GM18867 (cell line): ENCODE measurements around the gene CFAP119.
"Not testable (repeated sequence)": the region's sequence is repeated elsewhere in the genome, so short reads cannot be mapped to it uniquely, and the experiment has no call there.

Source experiments
- ATAC-seq: cut with Tn5 transposase; IDR thresholded peaks from one replicate; pipeline ENCODE4 v1.9.1; 2021; ENCODE audit warnings: mild to moderate bottlenecking, moderate library complexity; ENCODE audit not compliant: unreplicated experiment

CFAP119 gene

DNA sequence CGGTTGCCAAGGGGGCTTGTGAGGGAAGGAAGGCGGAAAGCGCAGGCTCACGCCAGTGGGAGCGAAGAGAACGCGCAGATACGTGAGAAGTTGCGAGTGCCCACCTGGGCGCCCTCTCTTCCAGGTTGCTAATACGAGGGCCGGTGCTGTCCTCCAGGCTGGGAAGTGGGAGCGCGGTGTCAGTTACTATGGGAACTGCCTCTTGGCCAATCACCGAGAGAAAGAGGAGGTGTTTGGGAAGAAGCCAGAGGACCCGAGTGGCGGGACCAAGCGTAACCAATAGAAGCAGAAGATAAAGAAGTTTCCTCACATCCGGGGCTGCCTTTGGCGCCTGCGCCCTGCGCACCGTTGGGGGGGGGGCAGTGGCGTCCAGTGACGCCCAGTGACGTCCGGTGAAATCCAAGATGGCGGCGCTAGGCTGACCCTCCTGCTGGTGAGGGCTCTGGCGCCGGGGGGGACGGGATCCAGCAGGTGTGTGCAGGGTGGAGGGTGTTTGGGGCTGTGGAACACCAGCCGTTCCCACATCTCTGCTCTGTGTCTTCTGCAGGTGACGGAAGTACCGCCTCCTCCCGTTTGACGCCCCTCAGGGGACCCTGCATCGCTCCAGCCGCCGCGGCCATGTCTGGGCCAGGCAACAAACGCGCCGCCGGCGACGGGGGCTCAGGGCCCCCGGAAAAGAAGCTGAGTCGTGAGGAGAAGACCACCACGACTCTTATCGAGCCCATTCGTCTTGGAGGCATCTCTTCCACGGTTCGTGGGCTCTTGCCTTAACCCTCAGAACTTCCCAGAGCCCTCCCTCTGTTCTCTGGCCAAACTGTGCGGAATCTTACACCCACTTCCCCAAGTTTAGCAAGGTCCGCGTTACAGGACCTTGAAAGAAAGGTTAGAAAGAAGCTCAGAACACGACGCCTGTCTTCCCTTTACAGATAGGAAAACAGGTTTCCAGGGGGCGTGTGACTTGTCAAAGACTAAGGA is at the start of gene CFAP119, which contains the start of gene RNF40:
Gene CFAP119 (minus strand): TSS at position 135 of the 975 bp plus-strand sequence. CDS start 314 bp downstream, outside the sequence.
Gene RNF40 (plus strand): TSS at position 395 of the 975 bp plus-strand sequence. CDS start 224 bp downstream, at position 619.
- ATAC-seq: peak; percentile 86

DNA sequence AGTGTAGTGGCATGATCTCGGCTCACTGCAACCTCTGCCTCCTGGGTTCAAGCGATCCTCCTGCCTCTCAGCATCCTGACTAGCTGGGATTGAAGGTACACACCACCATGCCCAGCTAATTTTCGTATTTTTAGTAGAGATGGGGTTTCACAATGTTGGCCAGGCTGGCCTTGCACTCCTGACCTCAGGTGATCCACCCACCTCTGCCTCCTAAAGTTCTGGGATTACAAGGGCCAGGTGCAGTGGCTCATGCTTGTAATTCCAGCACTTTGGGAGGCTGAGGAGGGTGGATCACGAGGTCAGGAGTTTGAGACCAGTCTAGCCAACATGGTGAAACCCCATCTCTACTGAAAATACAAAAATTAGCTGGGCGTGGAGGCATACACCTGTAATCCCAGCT is 47.8 kb upstream of the CFAP119 start:
- ATAC-seq: not testable (repeated sequence)

DNA sequence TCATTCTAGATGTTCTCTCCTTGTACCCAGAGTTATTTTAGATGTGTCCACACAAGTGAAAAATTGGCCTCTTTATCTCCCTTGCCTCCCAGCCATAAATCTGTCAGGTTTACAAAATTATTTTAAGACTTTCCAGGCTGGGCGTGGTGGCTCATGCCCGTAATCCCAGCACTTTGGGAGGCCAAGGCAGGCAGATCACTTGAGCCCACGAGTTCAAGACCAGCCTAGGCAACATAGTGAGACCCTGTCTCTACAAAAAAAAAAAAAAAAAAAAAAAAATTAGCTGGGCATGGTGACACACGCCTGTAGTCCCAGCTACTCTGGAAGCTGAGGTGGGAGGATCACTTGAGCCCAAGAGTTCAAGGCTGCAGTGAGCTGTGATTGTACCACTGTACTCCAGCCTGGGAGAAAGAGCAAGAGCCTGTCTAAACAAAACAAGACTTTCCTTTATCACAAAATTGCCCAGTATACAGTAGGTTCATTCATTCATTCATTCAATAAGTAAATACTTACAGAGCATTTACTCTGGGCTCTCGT is 47.1 kb upstream of the CFAP119 start:
- ATAC-seq: not testable (repeated sequence)

DNA sequence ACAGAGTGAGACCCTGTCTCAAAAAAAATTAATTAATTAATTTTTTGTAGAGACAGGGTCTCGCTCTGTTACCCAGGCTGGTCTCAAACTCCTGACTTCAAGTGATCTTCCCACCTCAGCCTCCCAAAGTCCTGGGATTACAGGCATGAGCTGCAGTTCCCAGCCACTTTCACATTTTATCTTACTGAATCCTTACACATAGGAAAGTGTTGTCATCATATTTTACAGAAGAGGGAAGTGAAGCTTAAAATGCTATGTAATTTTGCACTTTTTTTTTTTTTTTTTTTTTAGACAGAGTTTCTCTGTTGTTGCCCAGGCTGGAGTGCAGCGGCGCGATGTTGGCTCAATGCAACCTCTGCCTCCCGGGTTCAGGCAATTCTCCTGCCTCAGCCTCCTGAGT is 46.3 kb upstream of the CFAP119 start:
- ATAC-seq: no peak

DNA sequence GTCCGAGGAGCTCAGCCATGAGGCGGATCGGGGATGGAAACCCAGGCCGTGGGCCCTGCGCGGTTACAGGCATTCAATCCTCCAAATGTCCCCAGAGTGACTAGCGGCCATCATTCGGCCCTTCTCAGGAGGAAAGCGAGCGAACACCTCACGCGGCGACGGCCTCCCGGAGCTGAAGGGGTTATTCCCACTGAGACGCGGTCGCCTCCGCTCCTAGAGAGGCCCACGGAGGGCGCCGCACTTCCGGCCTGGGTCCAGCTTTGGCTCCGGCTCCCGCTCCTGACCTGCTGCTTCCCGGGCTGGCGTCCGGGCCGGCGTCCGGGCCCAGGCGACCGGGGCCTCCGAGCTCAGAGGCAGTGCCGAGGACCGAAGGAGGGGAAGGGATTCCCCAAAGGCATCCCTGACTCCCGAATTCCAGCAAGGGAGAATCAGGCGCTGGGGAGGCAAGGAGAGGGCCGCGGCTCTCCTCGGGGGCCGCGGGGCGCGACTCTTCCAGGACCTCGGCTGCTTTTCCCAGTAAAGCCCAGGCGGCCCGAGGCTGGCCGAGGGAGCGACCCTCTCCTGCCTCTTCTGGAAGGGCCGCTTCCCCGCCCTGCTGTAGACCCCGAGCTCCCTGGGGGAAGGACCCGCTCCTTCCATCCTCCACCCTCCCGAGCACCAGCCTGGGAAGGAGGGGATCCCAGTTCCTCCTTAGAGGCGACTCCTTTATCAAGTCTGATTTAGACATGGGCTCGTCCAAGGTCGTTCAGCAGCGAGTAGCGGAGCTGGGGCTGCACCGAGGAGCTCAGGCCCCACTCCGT is 43.7 kb upstream of the CFAP119 start:
- ATAC-seq: no peak

DNA sequence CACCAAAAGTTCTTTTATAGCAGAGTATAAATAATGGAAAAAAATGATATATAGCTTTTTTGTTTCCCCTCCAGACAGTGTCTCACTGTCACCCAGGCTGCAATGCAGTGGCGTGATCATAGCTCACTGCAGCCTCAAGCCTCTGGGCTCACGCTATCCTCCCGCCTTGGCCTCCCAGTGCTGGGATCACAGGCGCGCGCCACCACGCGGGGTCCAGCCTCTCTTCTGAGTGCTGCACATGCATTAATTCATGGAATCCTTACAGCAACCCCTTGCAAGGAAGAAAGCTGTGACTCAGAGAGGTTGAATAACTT is 43.2 kb upstream of the CFAP119 start:
- no peak for ATAC-seq

DNA sequence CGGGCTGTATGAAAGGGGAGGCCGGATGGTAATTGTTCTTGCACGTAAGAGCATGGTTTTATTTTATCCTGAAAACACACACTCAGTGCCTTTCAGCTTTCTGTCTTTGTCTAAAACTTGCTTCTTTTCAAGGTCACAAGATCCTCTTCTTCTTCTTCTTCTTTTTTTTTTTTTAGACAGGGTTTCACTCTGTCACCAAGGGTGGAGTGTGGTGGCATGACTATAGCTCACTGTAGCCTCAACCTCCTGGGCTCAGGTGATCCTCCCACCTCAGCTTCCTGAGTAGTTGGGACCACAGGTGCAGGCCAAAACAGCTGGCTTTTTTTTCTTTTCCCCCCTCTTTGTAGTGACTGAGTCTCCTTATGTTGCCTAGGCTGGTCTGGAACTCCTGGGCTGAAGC is 41.1 kb upstream of the CFAP119 start:
- ATAC-seq: no peak

DNA sequence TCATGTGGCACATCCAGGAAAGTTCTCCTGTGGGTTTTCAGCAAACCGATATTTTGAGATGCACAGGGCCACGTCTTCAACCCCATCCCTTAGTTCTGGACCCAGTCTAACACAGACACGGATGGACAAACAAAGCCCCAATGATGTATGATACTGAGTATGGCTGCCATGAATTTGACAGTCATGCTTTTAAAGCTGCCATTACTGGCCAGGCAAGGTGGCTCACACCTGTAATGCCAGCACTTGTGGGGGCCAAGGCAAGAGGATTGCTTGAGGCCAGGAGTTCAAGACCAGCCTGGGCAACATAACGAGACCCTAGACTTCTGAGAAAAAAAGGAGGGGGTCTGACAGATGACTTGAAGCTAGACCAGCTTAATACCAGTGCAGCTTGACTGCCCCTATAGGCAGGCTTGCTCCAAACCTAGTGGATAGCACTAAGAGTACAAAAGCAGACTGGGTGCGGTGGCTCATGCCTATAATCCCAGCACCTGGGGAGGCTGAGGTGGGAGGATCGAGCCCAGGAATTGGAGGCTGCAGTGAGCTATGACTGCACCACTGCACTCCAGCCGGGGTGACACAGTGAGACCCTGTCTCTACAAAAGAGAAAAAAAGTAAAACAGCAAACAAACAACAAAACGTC is 35.9 kb upstream of the CFAP119 start:
- ATAC-seq: no peak

DNA sequence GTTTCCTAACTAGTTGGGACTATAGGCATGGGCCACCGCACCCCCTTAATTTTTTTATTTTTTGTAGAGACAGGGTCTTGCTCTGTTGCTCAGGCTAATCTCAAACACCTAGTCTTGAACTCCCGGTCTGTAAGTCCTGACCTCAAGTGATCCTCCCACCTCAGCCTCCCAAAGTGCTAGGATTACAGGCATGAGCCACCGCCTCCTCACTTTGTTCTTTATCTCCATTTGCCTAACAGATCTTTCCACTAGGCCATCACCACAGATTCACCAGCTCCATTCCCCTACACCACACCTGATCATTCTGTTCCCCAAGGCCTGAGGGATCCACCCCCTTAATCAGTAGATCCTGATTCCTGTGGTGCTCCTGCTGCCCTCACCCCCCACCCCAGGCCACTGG is 32.8 kb upstream of the CFAP119 start:
- no peak for ATAC-seq

DNA sequence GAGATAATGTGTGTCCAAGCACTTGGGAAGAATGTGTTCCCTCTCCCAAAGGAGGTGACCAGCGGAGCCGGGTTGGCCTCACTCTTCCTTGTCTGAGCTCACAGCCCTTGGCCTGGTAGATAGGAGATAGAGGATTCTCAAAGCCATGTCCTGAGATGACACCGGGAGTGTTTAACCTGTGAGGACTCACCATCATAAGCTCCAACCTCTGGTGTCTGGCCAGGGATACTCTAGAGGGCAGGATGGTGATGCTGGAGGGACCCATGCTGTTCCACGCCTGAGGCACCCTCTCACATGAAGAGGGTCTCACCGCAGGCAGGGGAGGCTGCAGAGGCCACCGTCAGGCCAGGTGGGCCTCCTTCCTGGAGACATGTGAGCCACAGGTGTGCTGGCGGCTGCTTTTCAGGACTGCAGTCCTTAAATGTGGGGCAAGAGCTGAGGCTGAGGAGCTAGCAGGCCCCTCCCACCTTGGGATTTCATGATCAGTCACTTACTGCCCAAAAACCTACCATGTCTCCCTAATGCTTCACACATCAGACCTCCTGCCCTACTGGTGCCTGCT is 31.7 kb upstream of the CFAP119 start:
- ATAC-seq: no peak

DNA sequence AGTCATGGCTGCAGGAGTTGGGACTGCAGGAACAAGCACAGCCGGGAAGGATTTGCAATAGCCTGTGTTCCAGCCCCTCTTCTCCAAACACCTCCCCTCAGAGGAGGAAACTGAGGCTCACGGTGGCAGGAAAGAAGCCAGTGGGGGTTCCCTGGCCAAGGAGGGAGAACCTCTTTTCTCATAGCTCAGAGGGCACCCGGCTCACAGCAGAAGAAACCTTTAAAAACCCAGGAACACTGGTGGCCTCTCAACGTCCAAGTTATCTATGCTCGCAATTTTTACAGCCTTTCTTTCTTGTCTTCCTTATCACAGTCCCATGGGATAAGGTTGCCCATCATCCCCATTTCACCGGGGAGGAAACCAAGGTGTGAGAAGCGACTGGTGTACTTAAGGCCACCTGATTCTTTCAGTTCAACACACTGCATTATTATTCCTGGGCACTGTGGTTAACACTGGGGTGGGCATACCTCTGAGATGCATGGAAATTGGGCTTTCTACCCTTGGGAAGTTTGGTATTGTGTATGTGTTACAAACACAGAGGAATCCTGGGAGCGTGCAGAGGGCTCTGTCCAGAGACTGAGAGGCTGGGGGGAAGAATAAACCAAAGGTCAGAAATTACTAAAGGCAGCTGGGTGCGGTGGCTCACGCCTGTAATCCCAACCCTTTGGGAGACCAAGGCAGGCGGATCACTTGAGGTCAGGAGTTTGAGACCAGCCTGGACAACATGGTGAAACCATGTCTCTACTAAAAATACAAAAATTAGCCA is 25.9 kb upstream of the CFAP119 start:
- ATAC-seq: no peak

DNA sequence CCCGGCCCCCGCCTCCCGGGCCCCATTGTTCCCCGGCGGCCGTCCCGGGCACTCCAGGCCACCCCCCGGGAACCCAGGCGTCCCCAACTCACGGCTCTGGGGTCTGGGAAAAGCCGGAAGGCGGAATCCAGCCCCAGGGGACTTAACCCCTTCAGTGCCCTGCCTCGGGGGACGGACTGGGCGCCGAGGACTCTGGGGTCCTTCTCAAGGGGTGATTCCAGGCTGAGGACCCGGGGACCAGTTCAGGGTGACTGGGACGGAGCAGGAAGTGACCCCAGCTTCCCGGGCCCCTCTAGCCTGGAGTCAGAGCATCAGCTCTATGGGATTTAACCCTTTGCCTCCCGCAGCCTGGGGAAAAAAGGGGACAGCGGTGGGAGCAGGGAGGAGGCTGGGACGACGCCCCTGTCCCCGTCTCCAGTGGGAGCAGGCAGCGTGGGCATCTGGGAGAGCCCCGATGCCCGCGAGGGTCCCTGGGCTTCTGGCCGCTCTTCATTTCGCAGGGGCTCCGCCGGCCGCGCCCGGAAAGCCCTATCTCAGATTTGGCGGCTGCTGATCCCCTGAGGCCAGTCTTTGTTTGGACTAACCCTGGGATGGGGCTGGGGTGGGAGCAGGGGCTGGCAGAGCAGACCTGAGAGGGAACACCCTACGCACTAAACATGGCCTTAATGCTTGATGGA is 25.2 kb upstream of the CFAP119 start, which contains the start of gene ZNF629:
Gene ZNF629 (minus strand): TSS at position 270 of the 677 bp plus-strand sequence. CDS start 2,723 bp downstream, outside the sequence.
- no peak for ATAC-seq

DNA sequence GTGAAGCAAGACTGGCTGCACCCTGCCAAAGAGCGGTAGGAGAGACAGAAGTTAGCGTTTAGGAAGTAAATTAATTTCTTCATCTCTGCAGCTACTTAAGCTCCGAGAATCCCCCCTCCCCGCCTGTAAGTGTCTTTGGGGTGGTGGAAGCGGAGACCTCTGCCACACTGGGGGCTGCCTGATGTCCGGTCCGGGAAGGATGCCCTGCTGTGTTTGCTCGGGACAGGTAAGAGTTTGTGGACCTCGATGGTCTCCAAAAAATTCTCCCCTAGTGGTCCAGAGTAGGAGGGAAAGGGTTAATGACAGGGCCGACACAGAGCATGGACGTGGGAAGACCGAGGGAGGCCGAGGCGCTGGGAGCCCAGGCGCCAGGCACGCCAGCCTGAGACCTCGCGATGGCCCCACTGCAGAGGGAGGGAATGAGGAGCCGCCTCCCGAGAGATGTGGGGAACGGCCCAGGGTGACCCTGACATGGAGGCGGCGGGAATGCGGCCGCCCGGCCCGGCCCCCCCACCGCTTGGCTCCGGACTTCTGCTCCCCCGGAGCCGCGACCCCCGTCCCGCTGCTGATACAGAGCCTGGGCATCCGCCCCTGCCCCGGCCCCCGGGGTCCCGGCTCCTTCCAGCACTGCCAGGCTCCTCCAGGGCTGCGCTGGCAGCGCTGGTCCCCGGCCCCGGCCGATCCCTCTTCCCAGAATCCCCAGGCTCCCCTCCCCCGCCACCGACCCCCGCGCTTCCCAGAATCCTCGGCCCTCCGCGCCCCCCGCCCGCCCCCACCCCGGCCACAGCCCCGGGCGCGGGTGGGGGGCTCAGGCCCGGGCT is 24.5 kb upstream of the CFAP119 start:
- no peak for ATAC-seq

DNA sequence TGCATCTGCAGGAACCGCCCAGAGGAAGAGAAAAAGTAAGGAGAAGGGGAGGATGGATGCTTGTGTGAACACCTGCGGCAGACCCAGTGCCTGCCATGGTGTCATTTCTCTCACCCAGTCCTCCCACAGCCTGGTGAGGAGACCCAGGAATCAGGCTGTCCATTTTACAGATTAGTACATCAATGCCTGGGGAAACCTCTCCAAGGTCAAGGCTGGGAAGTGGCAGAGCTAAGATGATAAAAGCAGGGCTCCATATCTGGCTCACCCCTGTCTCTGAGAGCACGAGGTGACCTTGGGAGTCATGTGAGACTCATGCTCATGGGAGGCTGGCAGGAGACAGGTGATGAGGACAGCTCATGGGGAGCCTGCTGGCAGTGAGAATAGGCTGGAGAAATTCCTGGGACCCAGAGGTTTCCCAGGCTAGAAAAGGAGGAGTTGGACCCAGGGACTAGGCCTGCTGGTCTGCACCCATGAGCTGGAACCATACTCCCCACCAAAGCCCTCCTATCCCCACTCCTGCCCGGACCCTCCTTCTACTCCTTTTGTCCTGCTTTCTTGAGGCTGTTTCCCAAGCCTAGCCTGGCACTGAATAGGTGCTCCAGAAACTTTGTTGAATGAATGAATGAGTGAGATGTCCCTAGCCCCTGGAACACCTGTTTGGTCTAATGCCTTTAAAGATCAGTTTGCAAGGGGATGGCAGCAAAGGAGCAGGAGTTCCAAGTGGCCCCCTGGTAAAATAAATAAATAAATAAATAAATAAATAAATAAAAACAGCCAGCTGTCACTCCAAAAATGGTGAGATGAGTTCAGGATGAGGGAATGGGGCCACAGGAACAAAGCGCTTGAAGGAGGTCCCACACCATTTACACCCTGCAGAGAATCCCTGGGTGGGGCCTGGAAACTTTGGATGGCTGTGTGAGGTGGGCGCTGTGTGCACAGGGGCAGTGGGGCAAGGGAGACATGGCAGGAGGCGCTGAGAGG is 23.6 kb upstream of the CFAP119 start:
- ATAC-seq: no peak

DNA sequence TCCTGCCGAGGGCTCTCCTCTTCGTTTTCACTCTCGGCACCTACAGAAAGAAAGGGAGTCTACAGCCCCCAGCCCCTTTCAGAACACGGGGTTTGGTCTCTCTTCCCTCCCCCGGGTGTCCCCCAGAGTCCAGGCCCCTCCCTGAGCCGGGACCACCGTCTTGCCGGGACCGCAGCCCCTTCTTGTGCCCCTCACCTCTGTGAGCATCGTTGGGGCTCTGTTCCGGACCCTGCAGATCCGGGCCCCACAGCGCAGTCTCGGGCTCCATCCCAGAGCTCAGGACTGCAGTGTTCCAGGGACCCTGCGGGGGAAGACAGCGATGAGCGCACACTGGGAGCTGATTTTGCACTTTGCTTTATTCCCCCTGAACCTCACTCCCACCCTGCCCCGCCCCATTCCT is 22.4 kb upstream of the CFAP119 start:
- no peak for ATAC-seq

DNA sequence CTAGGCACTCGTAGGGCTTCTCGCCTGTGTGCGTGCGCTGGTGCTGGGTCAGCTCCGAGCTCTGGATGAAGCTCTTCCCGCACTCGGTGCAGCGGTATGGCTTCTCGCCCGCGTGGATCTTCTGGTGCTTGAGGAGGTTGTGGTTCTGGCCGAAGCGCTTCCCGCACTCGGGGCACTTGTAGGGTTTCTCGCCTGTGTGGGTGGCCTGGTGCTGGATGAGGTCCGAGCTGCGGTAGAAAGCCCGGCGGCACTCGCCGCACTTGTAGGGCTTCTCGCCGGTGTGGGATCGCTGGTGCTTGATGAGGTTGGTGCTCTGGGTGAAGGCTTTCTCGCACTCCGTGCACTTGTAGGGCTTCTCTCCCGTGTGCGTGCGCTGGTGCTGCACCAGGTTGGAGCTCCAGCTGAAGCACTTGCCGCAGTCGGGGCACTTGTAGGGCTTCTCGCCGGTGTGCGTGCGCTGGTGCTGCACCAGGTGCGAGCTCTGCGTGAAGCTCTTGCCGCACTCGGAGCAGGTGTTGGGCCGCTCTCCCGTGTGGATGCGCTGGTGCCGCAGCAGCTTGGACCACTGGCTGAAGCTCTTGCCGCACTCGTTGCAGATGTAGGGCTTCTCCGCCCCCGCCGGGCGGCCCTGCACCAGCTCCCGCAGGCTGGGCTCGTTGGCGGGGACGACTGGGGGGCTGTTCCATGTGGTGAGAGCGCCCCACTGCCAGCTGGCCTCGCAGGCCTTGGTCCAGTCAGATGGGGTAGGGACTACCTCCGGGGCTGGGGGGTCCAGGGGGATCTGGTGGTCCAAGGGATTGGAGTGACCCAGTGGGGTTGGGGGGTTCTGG is 21.6 kb upstream of the CFAP119 start:
- ATAC-seq: no peak
